Chondrocyte (in vitro differentiated cells): ENCODE results near the gene MDM1. TPM values are rescaled to one million over a fixed set of nuclear protein-coding genes. Genes with fewer than 3 reads are reported as not detected.

Experiments used
- DNase-seq: peaks from one replicate; pipeline ENCODE4 v3.0.0; 2021; ENCODE audit warnings: mixed read lengths, low spot score
- H3K27ac Mint-ChIP-seq: one replicate; pipeline ENCODE4 v1.8.0; 2021; ENCODE audit warnings: mild to moderate bottlenecking, moderate library complexity, mixed read lengths; ENCODE audit not compliant: unreplicated experiment
- H3K27me3 Mint-ChIP-seq: 2 replicates; pipeline ENCODE4 v1.8.0; 2021; ENCODE audit warnings: low read depth, mixed read lengths
- H3K36me3 Mint-ChIP-seq: 2 replicates; pipeline ENCODE4 v1.8.0; 2021; ENCODE audit warnings: low read depth, mixed read lengths
- H3K4me1 Mint-ChIP-seq: 2 replicates; pipeline ENCODE4 v1.8.0; 2021; ENCODE audit warnings: low read depth, mild to moderate bottlenecking, mixed read lengths
- H3K4me3 Mint-ChIP-seq: one replicate; pipeline ENCODE4 v1.8.0; 2021; ENCODE audit warnings: mild to moderate bottlenecking, moderate library complexity, mixed read lengths; ENCODE audit not compliant: unreplicated experiment
- H3K9me3 Mint-ChIP-seq: 2 replicates; pipeline ENCODE4 v1.8.0; 2021; ENCODE audit warnings: low read depth, mixed read lengths
- total RNA-seq: library from RNA; stranded (reverse); gene quantifications from 3 replicates; pipeline ENCODE4 v1.2.1, GENCODE V29; 2021
- TF ChIP-seq, protein P1 (sequence below): fragments of 200-600 bp; sonication (generic); IDR thresholded peaks from 2 replicates; pipeline ENCODE4 v1.5.0; 2021; ENCODE audit warnings: antibody characterized with exemption, mild to moderate bottlenecking, moderate library complexity

Gene MDM1
- total RNA-seq, 1 donor from 2014 or later, result 9.5 TPM

DNA sequence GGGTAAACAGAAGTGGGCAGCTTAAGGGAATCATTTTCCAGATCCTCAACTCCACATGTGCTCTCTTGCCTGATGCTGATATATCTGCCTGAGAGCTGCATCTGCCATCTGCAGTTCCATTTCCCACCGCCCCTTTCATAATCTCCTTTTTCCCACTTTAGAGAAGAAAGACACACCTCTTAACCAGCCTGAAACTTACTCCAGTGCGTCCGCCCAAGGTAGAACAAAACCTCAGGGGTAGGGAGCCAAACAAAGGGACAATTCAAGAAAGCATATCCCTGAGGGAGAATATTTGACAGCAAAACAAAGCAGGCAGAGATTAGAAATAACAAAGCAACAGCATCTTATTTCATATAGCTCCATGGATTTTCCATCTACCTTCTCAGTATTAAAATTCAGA lies 4.3 kb downstream of the MDM1 start:
- H3K27me3 Mint-ChIP-seq, result no peaks in the 10 kb centered on the region
- no peak for DNase-seq
- H3K4me3 Mint-ChIP-seq, result no peak overlapping the region
- peaks cover 10% of the 10 kb centered on the region for H3K36me3 Mint-ChIP-seq
- TF ChIP-seq, protein P1, sequence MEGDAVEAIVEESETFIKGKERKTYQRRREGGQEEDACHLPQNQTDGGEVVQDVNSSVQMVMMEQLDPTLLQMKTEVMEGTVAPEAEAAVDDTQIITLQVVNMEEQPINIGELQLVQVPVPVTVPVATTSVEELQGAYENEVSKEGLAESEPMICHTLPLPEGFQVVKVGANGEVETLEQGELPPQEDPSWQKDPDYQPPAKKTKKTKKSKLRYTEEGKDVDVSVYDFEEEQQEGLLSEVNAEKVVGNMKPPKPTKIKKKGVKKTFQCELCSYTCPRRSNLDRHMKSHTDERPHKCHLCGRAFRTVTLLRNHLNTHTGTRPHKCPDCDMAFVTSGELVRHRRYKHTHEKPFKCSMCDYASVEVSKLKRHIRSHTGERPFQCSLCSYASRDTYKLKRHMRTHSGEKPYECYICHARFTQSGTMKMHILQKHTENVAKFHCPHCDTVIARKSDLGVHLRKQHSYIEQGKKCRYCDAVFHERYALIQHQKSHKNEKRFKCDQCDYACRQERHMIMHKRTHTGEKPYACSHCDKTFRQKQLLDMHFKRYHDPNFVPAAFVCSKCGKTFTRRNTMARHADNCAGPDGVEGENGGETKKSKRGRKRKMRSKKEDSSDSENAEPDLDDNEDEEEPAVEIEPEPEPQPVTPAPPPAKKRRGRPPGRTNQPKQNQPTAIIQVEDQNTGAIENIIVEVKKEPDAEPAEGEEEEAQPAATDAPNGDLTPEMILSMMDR, result no peak
- H3K9me3 Mint-ChIP-seq, result no peaks in the 10 kb centered on the region
- no peak overlapping the region for H3K27ac Mint-ChIP-seq
- H3K4me1 Mint-ChIP-seq, result peaks cover 24% of the 10 kb centered on the region

DNA sequence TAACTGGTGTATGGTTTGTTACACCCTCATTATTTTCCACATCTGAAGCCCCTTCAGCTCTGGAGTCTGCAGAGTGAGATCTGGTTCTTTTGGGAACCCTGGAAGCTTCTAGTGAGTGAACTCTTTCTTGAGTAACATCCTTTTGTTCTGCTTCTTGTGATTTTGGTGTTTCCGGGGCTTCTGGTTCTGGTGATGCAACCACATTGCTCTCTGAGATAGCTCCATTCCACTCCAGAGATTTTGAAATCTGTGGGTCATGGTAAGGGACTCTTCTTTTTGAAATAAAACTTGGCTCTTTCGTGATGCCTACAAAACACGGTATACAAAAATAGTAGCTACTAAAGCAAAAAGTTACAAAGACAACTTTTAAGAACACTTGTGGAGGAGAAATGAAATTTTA lies 5.4 kb downstream of the MDM1 start:
- H3K4me3 Mint-ChIP-seq, result no peak overlapping the region
- H3K27ac Mint-ChIP-seq, result no peak overlapping the region
- H3K27me3 Mint-ChIP-seq, result no peaks in the 10 kb centered on the region
- TF ChIP-seq, protein P1, result no peak
- peaks cover 12% of the 10 kb centered on the region for H3K36me3 Mint-ChIP-seq
- DNase-seq, result no peak
- H3K9me3 Mint-ChIP-seq, result no peaks in the 10 kb centered on the region
- peaks cover 20% of the 10 kb centered on the region for H3K4me1 Mint-ChIP-seq

DNA sequence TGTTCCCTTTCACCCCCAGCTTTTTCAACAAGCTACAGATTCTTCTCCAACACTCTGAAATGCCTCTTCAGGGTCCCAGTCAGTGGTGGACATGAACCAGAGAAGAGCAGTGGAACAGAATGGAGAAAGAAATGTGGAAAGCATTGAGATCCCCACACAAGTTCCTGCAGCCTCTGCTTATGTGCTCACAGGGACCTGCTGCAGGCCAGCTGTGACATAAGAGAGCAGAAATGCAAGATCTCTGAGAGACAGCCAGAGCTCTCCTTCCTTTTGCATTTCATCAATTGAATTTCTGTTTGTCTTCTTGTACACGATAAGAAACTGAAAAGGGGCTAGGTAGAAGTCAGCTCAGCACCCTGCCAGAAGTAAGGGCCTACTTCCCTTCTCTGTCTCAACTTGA lies 6.2 kb downstream of the MDM1 start:
- peaks cover 12% of the 10 kb centered on the region for H3K36me3 Mint-ChIP-seq
- TF ChIP-seq, protein P1, result no peak
- DNase-seq, result no peak
- H3K4me1 Mint-ChIP-seq, result peaks cover 13% of the 10 kb centered on the region
- H3K27me3 Mint-ChIP-seq, result no peaks in the 10 kb centered on the region
- H3K4me3 Mint-ChIP-seq, result no peak overlapping the region
- no peak overlapping the region for H3K27ac Mint-ChIP-seq
- no peaks in the 10 kb centered on the region for H3K9me3 Mint-ChIP-seq

DNA sequence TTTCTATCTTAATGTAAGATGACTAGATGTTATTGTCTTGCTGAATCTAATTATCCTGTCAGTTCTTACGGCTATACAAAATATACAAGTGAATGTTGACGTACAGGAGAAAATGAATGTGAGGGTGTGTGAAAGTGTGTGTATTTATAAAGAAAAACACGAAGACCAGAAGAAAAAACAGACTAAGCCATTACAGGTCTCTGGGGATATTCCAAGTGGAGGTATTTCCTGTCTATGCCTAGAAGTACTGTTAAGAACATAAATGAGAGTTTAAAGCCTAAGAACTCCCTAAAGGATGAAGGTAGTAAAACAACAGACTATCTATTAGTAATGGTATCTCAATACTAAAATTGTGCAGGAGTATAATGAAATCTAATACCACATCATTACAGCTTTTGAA lies 7.6 kb downstream of the MDM1 start:
- no peaks in the 10 kb centered on the region for H3K27me3 Mint-ChIP-seq
- H3K4me3 Mint-ChIP-seq, result no peak overlapping the region
- H3K36me3 Mint-ChIP-seq, result peaks cover 12% of the 10 kb centered on the region
- H3K9me3 Mint-ChIP-seq, result no peaks in the 10 kb centered on the region
- peaks cover 15% of the 10 kb centered on the region for H3K4me1 Mint-ChIP-seq
- no peak overlapping the region for H3K27ac Mint-ChIP-seq
- no peak for DNase-seq
- TF ChIP-seq, protein P1, result no peak

DNA sequence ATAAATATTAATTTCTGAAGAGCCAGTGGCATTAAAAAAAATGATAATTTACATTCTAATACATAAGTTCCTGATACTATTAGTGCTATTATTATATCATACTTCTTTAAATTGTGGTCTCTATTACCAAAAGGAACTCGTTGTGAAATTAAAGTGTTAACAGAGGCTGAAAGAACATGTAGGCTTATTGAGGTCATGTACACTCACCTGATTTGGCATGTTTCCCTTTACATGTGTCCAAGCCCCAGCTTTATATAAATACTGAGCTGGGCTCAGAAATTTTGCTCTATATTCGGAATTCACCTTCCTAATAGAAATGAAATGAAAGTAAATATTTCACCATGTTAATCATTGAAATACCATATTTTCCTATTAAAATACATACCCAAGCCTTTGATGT lies 11.0 kb downstream of the MDM1 start:
- H3K27ac Mint-ChIP-seq, result no peak overlapping the region
- DNase-seq, result no peak
- peaks cover 15% of the 10 kb centered on the region for H3K4me1 Mint-ChIP-seq
- H3K36me3 Mint-ChIP-seq, result peaks cover 3% of the 10 kb centered on the region
- H3K27me3 Mint-ChIP-seq, result no peaks in the 10 kb centered on the region
- H3K4me3 Mint-ChIP-seq, result no peak overlapping the region
- H3K9me3 Mint-ChIP-seq, result no peaks in the 10 kb centered on the region
- TF ChIP-seq, protein P1, result no peak
